ENCODE measurements around the gene HOOK1.

DNA sequence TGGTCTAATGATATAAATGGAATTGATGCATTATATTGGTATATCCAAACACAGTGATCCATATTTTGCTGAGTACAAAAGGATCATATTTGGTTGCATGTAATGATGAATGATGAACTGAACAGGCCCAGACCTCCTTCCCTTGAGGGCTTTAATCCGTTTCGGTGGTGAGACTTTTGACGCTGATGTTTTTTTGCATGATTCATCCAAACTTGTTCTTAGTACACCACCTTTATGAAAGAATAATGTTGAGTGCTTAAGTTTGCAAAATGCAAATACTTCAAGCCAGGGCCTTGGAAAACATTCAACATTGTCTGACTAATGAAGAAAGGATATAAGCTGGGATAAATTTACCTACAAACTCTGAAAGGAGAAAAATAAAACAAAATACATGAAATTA is 19.2 kb downstream of the HOOK1 start:
- TF ChIP-seq RFX5 (IDR thresholded peaks at IDR 0.05; ENCODE audit: low read length) = no peak
- TF ChIP-seq, protein P1, sequence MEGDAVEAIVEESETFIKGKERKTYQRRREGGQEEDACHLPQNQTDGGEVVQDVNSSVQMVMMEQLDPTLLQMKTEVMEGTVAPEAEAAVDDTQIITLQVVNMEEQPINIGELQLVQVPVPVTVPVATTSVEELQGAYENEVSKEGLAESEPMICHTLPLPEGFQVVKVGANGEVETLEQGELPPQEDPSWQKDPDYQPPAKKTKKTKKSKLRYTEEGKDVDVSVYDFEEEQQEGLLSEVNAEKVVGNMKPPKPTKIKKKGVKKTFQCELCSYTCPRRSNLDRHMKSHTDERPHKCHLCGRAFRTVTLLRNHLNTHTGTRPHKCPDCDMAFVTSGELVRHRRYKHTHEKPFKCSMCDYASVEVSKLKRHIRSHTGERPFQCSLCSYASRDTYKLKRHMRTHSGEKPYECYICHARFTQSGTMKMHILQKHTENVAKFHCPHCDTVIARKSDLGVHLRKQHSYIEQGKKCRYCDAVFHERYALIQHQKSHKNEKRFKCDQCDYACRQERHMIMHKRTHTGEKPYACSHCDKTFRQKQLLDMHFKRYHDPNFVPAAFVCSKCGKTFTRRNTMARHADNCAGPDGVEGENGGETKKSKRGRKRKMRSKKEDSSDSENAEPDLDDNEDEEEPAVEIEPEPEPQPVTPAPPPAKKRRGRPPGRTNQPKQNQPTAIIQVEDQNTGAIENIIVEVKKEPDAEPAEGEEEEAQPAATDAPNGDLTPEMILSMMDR (IDR thresholded peaks at IDR 0.05) = no peak
- no peak for TF ChIP-seq EZH2phosphoT487 (IDR thresholded peaks at IDR 0.05; ENCODE audit: borderline replicate concordance, low read depth)
- TF ChIP-seq, protein P2, sequence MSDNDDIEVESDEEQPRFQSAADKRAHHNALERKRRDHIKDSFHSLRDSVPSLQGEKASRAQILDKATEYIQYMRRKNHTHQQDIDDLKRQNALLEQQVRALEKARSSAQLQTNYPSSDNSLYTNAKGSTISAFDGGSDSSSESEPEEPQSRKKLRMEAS (IDR thresholded peaks at IDR 0.05; ENCODE audit: low read depth) = no peak

Measured in SK-N-SH (cell line).